Fibroblast of villous mesenchyme (primary cell): ENCODE measurements around the gene STK39. TPM values are rescaled to one million over a fixed set of nuclear protein-coding genes. Genes with fewer than 3 reads are reported as not detected.

Source experiments
- DNase-seq: peaks from one replicate; pipeline ENCODE4 v3.0.0-alpha.2; 2010; ENCODE audit warnings: low read depth
- H3K4me3 ChIP-seq: 2 replicates; pipeline ENCODE4 v1.5.1; 2011; ENCODE audit warnings: low read depth, mild to moderate bottlenecking, low read length
- total RNA-seq: library from RNA; depleted of rRNA; stranded (reverse); fragments of >200 nt; gene quantifications from 2 replicates; pipeline ENCODE4 v1.2.3, GENCODE V29; 2012
- TF ChIP-seq, protein P1 (sequence below): IDR thresholded peaks from 2 replicates; pipeline ENCODE4 v1.5.1; 2012; ENCODE audit warnings: low read depth, mild to moderate bottlenecking, low read length; ENCODE audit not compliant: insufficient read depth

The STK39 gene
- total RNA-seq, 1 donor = 27.2 TPM

DNA sequence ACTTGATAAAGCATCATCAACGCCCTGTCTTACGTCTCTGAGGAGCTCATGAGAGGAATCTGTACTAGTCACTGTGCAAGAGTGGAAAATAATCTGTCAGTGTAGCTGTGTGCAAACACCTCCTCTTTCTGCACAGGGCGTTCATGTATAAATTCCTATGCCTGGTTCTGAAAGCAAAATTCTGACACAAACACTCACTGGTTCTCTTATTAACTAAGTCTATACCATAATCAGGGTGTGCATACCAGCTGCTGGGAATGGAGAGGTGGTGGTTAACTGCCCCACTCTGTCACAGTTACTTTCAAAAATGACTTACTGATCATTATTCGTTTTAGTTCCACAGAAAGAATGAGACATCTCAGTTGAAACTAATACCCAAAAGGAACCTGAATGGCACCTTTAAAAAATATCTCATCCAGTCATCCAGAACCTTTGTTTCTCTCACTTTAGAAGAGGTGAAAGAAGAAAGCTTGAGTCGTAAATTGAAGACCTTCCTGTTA is 35.7 kb downstream of the STK39 start:
- H3K4me3 ChIP-seq = no peak overlapping the region
- TF ChIP-seq, protein P1, sequence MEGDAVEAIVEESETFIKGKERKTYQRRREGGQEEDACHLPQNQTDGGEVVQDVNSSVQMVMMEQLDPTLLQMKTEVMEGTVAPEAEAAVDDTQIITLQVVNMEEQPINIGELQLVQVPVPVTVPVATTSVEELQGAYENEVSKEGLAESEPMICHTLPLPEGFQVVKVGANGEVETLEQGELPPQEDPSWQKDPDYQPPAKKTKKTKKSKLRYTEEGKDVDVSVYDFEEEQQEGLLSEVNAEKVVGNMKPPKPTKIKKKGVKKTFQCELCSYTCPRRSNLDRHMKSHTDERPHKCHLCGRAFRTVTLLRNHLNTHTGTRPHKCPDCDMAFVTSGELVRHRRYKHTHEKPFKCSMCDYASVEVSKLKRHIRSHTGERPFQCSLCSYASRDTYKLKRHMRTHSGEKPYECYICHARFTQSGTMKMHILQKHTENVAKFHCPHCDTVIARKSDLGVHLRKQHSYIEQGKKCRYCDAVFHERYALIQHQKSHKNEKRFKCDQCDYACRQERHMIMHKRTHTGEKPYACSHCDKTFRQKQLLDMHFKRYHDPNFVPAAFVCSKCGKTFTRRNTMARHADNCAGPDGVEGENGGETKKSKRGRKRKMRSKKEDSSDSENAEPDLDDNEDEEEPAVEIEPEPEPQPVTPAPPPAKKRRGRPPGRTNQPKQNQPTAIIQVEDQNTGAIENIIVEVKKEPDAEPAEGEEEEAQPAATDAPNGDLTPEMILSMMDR = no peak
- DNase-seq = no peak

DNA sequence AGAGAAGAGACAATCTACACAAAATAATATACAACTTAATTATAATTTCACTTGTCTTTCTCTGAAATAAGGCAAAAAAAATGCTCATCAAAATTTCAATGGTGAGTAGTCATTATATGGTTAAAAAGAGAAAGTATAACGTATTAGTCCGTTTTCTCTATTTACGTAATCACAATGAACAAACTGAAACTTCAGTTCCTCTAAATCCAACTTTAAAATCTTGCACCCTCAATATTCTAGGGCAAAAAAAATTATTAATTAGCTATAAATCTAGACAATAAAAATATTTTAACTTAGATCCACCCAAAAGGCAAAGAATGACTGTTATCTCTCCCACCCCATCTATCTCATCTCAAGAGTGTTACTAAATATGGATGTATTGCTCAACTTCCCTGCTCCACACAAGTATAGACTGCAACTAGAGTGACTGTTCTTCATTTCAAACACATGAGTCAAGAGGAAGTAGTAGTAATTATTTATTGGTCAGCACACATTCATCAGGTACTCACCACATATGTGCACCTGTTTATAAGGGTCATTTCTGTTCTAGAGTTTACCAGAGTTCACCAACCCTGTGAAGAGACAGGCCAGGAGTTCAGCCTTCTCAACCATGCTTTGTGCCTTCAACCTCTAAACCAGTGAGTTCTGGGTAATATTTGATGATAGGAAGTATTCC is 36.4 kb downstream of the STK39 start:
- TF ChIP-seq, protein P1 = no peak
- DNase-seq = peak; percentile 89
- peak overlapping the region; percentile 34 for H3K4me3 ChIP-seq

DNA sequence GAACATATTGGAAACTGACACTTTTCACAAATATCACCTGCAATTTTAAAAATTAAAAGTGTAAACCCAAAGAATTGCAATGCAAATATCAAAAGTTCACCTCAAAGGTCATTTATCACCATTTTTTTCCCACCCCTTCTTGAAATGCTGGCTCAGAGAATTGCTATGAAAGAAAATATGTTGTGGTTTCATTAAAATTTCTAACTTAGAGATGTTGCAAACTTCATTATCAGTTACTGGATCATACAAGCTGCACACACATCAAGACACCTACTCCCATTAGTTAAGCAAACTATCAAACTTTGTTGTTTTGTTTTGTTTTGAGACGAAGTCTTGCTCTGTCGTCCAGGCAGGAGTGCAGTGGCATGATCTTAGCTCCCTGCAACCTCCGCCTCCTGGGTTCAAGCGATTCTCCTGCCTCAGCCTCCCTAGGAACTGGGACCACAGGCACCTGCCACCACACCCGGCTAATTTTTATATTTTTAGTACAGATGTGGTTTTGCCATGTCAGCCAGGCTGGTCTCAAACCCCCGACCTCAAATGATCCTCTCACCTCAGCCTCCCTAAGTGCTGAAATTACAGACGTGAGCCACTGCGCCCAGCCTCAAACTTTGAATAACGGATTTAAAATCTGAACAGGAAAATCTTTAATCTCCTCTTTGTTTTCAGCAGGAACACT is 37.0 kb downstream of the STK39 start:
- TF ChIP-seq, protein P1 = no peak
- no peak overlapping the region for H3K4me3 ChIP-seq
- peak; percentile 49 for DNase-seq

DNA sequence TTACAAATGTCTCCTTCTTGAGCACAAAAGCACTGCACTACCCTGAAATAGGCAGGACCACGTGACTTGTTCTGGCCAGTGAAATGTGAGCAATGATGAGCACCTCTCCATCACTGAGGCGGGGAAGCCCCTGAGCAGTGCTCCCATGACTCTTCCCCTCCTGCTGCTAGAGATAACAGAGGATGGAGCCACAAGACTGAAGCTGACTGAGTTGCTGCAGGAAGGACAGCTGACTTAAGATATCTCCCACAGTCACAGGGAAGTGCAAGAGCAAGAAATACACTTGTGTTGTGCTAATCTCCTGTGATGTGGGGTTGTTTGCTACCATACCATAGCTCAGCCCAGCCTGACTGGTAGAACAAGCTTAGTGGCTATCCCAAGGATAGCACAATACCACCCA is 38.7 kb downstream of the STK39 start:
- DNase-seq = no peak
- H3K4me3 ChIP-seq = no peak overlapping the region
- TF ChIP-seq, protein P1 = no peak

DNA sequence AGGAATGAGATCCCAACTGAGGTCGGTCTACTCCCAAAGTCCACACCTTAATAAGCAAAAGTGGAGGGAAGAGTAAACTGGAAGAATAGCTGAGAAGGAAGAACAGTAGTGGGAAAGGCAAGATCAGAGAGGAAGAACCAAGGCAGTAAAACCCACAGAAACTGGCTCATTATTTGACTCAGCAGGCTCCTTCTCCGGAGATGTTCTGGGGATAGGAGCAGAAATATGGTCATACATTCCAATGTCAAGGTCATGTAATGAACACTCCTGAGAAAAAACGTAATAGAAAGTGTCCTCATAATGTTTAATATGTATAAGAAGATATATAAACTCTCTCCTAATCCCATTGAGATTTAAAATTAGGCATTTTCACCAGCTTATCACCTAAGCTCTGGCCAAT is 39.5 kb downstream of the STK39 start:
- no peak for DNase-seq
- H3K4me3 ChIP-seq = no peak overlapping the region
- TF ChIP-seq, protein P1 = no peak

DNA sequence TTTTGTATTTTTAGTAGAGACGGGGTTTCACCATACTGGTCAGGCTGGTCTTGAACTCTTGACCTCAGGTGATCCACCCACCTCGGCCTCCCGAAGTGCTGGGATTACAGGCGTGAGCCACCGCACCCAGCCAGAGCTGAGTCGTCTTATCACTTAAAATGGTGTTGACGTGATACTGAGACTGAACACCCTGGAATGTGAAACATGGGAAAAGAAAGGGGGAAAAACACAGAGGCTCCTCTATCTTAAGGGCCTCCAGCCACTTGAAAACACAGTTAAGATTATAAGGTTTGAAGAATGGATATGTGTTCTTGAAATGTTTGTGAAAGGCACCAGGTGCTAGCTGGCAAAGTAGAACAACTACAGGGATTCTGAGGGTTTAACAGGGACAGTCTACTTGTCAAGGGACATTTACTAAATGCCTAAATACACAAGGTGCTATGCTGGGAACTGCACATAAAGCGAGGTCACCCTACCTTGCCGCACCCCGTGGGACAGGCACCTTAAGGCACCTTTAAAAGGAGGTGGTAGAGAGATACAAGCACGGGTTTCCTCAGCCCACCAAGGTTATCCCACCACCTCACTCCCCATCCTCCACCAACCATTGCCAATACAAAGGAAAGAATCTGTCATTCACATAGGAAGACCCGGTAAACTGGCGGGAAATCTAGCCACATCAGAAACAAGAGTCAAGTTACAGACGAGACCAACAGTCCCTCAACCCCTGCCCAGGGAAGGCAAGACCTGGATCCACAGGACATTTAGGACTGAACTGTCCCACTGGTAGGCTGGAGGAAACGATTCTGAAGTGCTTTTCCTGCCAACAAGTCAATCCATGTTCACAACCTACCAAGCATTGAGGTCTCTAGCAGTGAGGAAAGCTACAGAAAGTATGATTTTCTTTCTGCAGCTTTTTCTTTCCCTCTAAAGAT is 43.4 kb downstream of the STK39 start:
- H3K4me3 ChIP-seq = no peak overlapping the region
- TF ChIP-seq, protein P1 = no peak
- DNase-seq = peak; percentile 41
